NCI-H524 treated with DMSO at 0.1 percent for 48 hours (cell line): ENCODE data around the gene PCNX4.

ENCODE experiments used
- DNase-seq: peaks from one replicate; lab custom pipeline; 2025; lab: John Stamatoyannopoulos, UW

PCNX4 gene

GRCh38 chr14:60174352-60175254, 82.9 kb downstream of the PCNX4 start:
- DNase-seq, result no peak

- peak; percentile 23 for DNase-seq
Measured at GRCh38 chr14:60175255-60175902, 83.7 kb downstream of the PCNX4 start.

- no peak for DNase-seq
Measured at GRCh38 chr14:60178164-60178563, 86.4 kb downstream of the PCNX4 start.

GRCh38 chr14:60178820-60179219, 87.1 kb downstream of the PCNX4 start:
- DNase-seq, result no peak

GRCh38 chr14:60179431-60179869, 87.7 kb downstream of the PCNX4 start:
- DNase-seq, result no peak

- DNase-seq, result no peak
Measured at GRCh38 chr14:60183138-60183537, 91.4 kb downstream of the PCNX4 start.

GRCh38 chr14:60183741-60184140, 92.0 kb downstream of the PCNX4 start:
- DNase-seq, result peak; percentile 2

GRCh38 chr14:60184146-60184904, 92.6 kb downstream of the PCNX4 start:
- DNase-seq, result peak; percentile 31

GRCh38 chr14:60184905-60185555, 93.3 kb downstream of the PCNX4 start:
- DNase-seq, result peak; percentile 57

GRCh38 chr14:60188115-60188514, 96.4 kb downstream of the PCNX4 start:
- no peak for DNase-seq

- no peak for DNase-seq
Measured at GRCh38 chr14:60188696-60189095, 97.0 kb downstream of the PCNX4 start.

GRCh38 chr14:60189923-60190840, 98.5 kb downstream of the PCNX4 start:
- DNase-seq, result no peak

GRCh38 chr14:60195179-60195810, 103.6 kb downstream of the PCNX4 start:
- DNase-seq, result no peak

- DNase-seq, result no peak
Measured at GRCh38 chr14:60196291-60196690, 104.6 kb downstream of the PCNX4 start.

- no peak for DNase-seq
Measured at GRCh38 chr14:60197629-60198303, 106.0 kb downstream of the PCNX4 start.

- no peak for DNase-seq
Measured at GRCh38 chr14:60199321-60199720, 107.6 kb downstream of the PCNX4 start.

- DNase-seq, result no peak
Measured at GRCh38 chr14:60204104-60204842, 112.5 kb downstream of the PCNX4 start.

- DNase-seq, result no peak
Measured at GRCh38 chr14:60204843-60205774, 113.4 kb downstream of the PCNX4 start.
